GM19452 (cell line): ENCODE measurements around the gene PILRA.
"Not testable (repeated sequence)": the region's sequence is repeated elsewhere in the genome, so short reads cannot be mapped to it uniquely, and the experiment has no call there.

Experiments used
- ATAC-seq: cut with Tn5 transposase; IDR thresholded peaks from one replicate; pipeline ENCODE4 v1.9.1; 2021; ENCODE audit not compliant: unreplicated experiment

The PILRA gene

GRCh38 chr7:100357131-100357561 lies 16.1 kb upstream of the PILRA start:
- ATAC-seq = no peak

- no peak for ATAC-seq
Measured at GRCh38 chr7:100358027-100358856, 15.0 kb upstream of the PILRA start, which contains the start of gene PILRB. Gene PILRB (plus strand): TSS chr7:100358117. CDS start chr7:100358303, 186 bp downstream.

- ATAC-seq = no peak
Measured at GRCh38 chr7:100358857-100359212, 14.5 kb upstream of the PILRA start.

GRCh38 chr7:100360135-100360854 lies 13.0 kb upstream of the PILRA start:
- ATAC-seq = no peak

- ATAC-seq = no peak
Measured at GRCh38 chr7:100363098-100363497, 10.2 kb upstream of the PILRA start.

- ATAC-seq = not testable (repeated sequence)
Measured at GRCh38 chr7:100363797-100364196, 9.5 kb upstream of the PILRA start.

GRCh38 chr7:100364480-100364879 lies 8.8 kb upstream of the PILRA start:
- no peak for ATAC-seq

- not testable (repeated sequence) for ATAC-seq
Measured at GRCh38 chr7:100365998-100366367, 7.3 kb upstream of the PILRA start.

- no peak for ATAC-seq
Measured at GRCh38 chr7:100366411-100367250, 6.7 kb upstream of the PILRA start.

- no peak for ATAC-seq
Measured at GRCh38 chr7:100367251-100367620, 6.1 kb upstream of the PILRA start.

- no peak for ATAC-seq
Measured at GRCh38 chr7:100367676-100368613, 5.3 kb upstream of the PILRA start.

GRCh38 chr7:100369105-100369504 lies 4.2 kb upstream of the PILRA start:
- ATAC-seq = peak; percentile 70

- no peak for ATAC-seq
Measured at GRCh38 chr7:100370303-100370702, 3.0 kb upstream of the PILRA start.

- ATAC-seq = no peak
Measured at GRCh38 chr7:100370746-100371145, 2.5 kb upstream of the PILRA start.

GRCh38 chr7:100371561-100372171 lies 1.6 kb upstream of the PILRA start:
- ATAC-seq = no peak

- ATAC-seq = no peak
Measured at GRCh38 chr7:100372256-100372655, 1.0 kb upstream of the PILRA start.

- ATAC-seq = no peak
Measured at GRCh38 chr7:100372694-100373093, 593 bp upstream of the PILRA start.

- not testable (repeated sequence) for ATAC-seq
Measured at GRCh38 chr7:100373870-100374598, 747 bp downstream of the PILRA start.

GRCh38 chr7:100374601-100375000 lies 1.3 kb downstream of the PILRA start:
- ATAC-seq = no peak
